ENCODE results near the gene TBC1D16. TPM values are rescaled to one million over a fixed set of nuclear protein-coding genes. Genes with fewer than 3 reads are reported as not detected.

The TBC1D16 gene, protein sequence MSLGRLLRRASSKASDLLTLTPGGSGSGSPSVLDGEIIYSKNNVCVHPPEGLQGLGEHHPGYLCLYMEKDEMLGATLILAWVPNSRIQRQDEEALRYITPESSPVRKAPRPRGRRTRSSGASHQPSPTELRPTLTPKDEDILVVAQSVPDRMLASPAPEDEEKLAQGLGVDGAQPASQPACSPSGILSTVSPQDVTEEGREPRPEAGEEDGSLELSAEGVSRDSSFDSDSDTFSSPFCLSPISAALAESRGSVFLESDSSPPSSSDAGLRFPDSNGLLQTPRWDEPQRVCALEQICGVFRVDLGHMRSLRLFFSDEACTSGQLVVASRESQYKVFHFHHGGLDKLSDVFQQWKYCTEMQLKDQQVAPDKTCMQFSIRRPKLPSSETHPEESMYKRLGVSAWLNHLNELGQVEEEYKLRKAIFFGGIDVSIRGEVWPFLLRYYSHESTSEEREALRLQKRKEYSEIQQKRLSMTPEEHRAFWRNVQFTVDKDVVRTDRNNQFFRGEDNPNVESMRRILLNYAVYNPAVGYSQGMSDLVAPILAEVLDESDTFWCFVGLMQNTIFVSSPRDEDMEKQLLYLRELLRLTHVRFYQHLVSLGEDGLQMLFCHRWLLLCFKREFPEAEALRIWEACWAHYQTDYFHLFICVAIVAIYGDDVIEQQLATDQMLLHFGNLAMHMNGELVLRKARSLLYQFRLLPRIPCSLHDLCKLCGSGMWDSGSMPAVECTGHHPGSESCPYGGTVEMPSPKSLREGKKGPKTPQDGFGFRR
- total RNA-seq: 10 to 100 TPM; 13.5 to 23.3 (median 17.7) TPM
- 1 to 10 TPM; 4.8 to 5.7 TPM for polyA plus RNA-seq
- long read RNA-seq, donor 1, partial matches to known transcripts: 4 of 12 reads
- long read RNA-seq, donor 1, other reads (novel, unspliced or antisense): 8 of 12 reads
- long read RNA-seq, donor 2, partial matches to known transcripts: 5 of 23 reads
- long read RNA-seq, donor 2, other reads (novel, unspliced or antisense): 18 of 23 reads
- long read RNA-seq, donor 3, full-length matches to known transcripts: 1 of 17 reads
- long read RNA-seq, donor 3, partial matches to known transcripts: 3 of 17 reads
- long read RNA-seq, donor 3, other reads (novel, unspliced or antisense): 13 of 17 reads

DNA sequence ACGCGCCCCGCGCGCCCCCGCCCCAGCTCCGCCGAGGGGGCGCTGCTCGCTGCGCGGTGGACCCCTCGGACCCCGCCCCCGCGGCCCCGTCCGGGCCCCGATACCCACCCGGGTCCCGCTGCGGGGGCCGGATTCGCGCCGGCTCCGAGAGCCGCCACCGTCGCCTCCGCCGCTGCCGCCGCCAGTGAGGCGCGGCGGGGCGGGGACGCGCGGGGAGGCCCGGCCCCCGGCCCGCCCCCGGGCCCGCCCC lies at the start of gene TBC1D16:
TSS of gene TBC1D16 (minus strand) at position 186 of the 250 bp plus-strand sequence. CDS start 22,325 bp downstream, outside the sequence.
- Histone ChIP-seq H3K36me3 (peaks cover 0 to 5% (median 0%) of the 10 kb centered on the region in 9 donors), H3K4me3 (peak within 1 kb of the TSS; percentile 74 to 100 (median 88)), H3K9me3 (no peaks in the 10 kb centered on the region), H3K4me1 (peaks cover 2 to 28% (median 12%) of the 10 kb centered on the region in 9 donors), H3K27ac (peak within 1 kb of the TSS; percentile 79 to 96 (median 92)), H3K27me3 (peaks cover 0 to 31% (median 0%) of the 10 kb centered on the region in 7 donors)
- intact Hi-C loops (cut with DNase I): loop anchor here in 2 of 10 donors (2.0 to 5.0 kb wide), 2 partner anchors 27 to 37 kb away; no protein-coding TSS in a partner anchor
- WGBS, 2 donors: 2 to 3% methylated on average over 13 to 45 of the region's 46 CpGs
- no peak for ATAC-seq
- TF ChIP-seq CTCF (IDR thresholded peaks at IDR 0.05): no peak
- DNase-seq: no peak

DNA sequence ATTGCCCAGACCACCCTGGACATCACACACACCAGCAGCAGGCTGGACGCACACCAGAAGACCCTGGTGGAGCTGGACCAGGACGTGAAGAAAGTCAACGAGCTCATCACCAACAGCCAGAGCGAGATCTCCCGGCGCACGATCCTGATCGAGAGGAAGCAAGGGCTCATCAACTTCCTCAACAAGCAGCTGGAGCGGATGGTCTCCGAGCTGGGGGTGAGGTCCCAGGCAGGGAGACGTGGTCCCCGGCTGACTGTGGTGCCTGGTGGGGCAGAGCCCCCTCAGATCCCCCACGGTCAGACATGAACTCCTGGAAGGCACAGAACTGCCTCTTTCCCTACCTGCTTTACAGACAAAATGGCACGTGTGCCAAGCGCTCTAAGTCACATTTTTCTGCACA lies 49.1 kb upstream of the TBC1D16 start:
- no peaks in the 10 kb centered on the region for H3K27me3 ChIP-seq
- DNase-seq: no peak
- no peak for ATAC-seq
- H3K4me3 ChIP-seq: no peak overlapping the region
- WGBS, 2 donors: 86 to 88% methylated on average over 15 of the region's 15 CpGs
- no peak overlapping the region for H3K27ac ChIP-seq
- H3K4me1 ChIP-seq: peaks cover 0 to 9% (median 4%) of the 10 kb centered on the region in 9 donors
- intact Hi-C loops (cut with DNase I): loop anchor here in 3 of 10 donors (5.0 kb wide), 1 partner anchor 77 kb away; no protein-coding TSS in a partner anchor
- no peaks in the 10 kb centered on the region for H3K9me3 ChIP-seq
- TF ChIP-seq CTCF (IDR thresholded peaks at IDR 0.05): no peak
- no peaks in the 10 kb centered on the region for H3K36me3 ChIP-seq

DNA sequence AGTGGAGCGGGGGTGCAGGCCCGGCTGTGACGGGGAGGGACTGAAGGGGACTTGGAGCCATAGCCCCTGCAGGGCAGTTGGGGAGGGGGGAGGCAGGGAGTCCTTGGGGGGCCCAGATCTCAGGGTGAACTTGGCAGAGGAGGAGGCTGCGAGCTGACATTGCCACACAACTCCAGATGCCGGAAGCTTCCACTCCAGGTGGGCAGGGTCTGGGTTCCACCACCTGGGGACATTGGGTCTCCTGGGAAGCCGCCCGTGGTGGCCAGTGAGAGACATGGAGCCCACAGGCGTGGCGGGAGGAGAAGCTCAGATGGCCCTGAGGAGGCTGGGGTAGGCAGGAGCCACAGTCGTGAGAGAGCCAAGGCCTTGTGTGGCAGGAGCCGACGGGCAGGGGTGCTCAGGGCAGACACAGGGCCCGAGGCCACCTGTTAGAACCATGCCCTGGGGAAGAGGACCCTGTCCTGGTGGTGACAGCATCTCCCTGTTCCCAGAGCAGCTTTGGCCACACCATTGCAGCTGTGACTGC lies 47.5 kb upstream of the TBC1D16 start:
- H3K27me3 ChIP-seq: no peaks in the 10 kb centered on the region
- 84 to 87% methylated on average over 13 of the region's 13 CpGs for WGBS, 2 donors
- peaks cover 0 to 9% (median 4%) of the 10 kb centered on the region in 9 donors for H3K4me1 ChIP-seq
- H3K9me3 ChIP-seq: no peaks in the 10 kb centered on the region
- no peak overlapping the region for H3K27ac ChIP-seq
- H3K4me3 ChIP-seq: no peak overlapping the region
- intact Hi-C loops (cut with DNase I): loop anchor here in 3 of 10 donors (5.0 kb wide), 1 partner anchor 76 kb away; no protein-coding TSS in a partner anchor
- ATAC-seq (peak in 4 of 8 donors; percentile 6 to 36 (median 21)), DNase-seq (no peak)
- TF ChIP-seq CTCF (IDR thresholded peaks at IDR 0.05): no peak
- H3K36me3 ChIP-seq: no peaks in the 10 kb centered on the region
